ENCODE results near the gene KCNJ16.
"Not testable (repeated sequence)": the region's sequence is repeated elsewhere in the genome, so short reads cannot be mapped to it uniquely, and the experiment has no call there.

- TF ChIP-seq CTCF (conservative IDR thresholded peaks at IDR 0.05; ENCODE audit: low read length); EZH2phosphoT487 (IDR thresholded peaks at IDR 0.05; ENCODE audit: borderline replicate concordance): not testable (repeated sequence)
Measured at GRCh38 chr17:70045780-70046179, 29.2 kb upstream of the KCNJ16 start.

Measured in Loucy (cell line).